Epithelial cell of esophagus (primary cell): ENCODE results near the gene NHEJ1.

Experiments
- DNase-seq: peaks from one replicate; pipeline ENCODE4 v3.0.0; 2010; ENCODE audit warnings: low read depth
- H3K4me3 ChIP-seq: 2 replicates; pipeline ENCODE4 v1.5.1; 2011; ENCODE audit warnings: mild to moderate bottlenecking, low read length, control low read depth
- TF ChIP-seq, protein P1 (sequence below): IDR thresholded peaks from 2 replicates; pipeline ENCODE4 v1.5.1; 2011; ENCODE audit warnings: low read depth, mild to moderate bottlenecking, low read length, control low read depth, inconsistent platforms; ENCODE audit not compliant: insufficient read depth; ENCODE audit errors: missing control alignments

NHEJ1 gene

DNA sequence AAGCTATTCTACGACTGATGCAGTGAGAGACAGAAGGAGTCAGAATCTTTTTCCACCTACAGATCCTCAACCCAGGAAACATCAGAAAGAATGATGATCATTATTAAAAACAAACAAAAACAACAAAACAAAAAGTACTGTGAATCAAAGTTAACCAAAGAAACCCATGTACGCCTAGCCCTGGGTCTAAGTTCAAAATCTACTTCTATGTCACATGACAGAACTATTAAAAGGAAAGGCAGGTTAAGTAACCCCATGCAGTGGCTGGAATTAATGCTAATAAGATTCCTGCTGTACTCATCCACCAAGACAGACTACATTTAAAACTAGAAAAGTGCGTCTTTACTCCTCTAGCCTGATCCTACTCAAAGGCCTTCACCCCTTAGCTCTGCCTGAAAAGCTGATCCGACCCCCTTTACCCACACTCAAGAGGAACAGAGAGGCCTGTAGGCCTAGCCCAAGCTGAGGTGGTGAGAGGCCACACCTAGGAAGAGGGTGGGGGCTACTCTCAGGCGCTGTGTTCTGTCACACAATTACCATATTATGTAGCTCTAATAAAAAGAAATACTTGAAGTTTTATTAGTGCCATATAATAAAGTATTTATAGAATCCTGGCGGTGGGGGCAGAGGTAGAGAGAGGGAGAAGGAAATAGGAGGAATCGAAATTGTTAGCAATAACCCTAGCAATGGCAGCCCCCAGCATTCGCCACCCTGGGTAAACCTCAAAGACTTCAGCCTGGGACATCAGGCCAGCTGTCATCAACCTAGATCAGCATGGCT lies 37.1 kb downstream of the NHEJ1 start:
- TF ChIP-seq, protein P1, sequence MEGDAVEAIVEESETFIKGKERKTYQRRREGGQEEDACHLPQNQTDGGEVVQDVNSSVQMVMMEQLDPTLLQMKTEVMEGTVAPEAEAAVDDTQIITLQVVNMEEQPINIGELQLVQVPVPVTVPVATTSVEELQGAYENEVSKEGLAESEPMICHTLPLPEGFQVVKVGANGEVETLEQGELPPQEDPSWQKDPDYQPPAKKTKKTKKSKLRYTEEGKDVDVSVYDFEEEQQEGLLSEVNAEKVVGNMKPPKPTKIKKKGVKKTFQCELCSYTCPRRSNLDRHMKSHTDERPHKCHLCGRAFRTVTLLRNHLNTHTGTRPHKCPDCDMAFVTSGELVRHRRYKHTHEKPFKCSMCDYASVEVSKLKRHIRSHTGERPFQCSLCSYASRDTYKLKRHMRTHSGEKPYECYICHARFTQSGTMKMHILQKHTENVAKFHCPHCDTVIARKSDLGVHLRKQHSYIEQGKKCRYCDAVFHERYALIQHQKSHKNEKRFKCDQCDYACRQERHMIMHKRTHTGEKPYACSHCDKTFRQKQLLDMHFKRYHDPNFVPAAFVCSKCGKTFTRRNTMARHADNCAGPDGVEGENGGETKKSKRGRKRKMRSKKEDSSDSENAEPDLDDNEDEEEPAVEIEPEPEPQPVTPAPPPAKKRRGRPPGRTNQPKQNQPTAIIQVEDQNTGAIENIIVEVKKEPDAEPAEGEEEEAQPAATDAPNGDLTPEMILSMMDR: no peak
- DNase-seq: no peak
- H3K4me3 ChIP-seq: no peak overlapping the region

DNA sequence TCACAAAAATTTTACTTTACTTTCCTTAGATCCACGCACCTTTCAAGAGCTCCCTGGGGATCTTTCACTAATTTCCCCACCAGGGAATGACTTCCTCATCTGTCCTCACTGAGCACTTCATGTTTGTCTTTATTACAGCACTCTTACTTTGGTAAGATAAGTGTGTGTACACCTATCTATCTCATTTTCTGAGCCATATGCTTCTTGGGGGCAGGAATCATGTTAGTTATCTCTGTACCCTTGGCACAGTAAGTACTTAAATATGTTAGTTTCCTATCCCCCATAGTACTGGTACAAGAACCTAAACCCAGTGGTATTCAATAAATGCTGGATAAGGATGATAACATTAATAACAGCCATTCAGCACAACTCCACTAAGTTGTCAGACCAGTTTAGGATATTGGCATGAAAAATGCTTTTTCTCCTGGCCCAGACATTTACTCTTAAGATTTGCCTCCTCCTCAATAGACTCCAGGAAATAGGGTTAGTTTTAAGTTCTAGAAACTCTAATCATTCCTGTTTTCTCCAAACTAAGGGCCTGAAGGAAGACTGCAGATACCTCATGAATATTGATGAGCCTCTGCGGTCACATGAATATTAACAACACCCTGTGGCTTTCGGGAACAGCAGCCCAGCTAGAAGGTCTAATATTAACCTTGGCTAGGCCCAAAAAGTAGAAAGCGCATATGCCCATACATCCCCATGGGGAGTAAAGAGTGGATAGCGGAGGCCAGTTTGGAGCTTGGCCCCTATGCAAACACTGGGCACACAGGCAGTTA lies 38.2 kb downstream of the NHEJ1 start:
- TF ChIP-seq, protein P1: no peak
- H3K4me3 ChIP-seq: no peak overlapping the region

DNA sequence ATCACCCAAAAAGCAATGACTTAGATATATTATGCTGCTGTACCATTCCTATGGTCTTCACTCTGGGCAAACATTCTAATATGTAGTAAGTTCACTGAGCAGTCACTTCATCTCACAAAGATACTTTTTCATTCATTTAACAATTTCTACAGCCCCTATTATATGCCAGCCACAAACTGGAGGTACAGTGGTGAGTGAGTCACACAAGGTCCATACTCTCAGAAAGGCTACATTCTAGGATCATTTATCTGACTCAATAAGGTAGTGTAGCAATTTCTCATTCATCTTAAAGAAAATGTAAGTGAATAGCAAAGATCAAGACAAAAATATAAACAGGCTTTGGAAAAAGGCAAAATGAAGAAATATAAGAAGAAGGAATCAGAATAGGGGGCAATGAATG lies 40.5 kb downstream of the NHEJ1 start:
- TF ChIP-seq, protein P1: no peak
- peak; percentile 21 for DNase-seq

More for the DNA sequence above, 38.2 kb downstream of the NHEJ1 start:
- DNase-seq: peak; percentile 25

DNA sequence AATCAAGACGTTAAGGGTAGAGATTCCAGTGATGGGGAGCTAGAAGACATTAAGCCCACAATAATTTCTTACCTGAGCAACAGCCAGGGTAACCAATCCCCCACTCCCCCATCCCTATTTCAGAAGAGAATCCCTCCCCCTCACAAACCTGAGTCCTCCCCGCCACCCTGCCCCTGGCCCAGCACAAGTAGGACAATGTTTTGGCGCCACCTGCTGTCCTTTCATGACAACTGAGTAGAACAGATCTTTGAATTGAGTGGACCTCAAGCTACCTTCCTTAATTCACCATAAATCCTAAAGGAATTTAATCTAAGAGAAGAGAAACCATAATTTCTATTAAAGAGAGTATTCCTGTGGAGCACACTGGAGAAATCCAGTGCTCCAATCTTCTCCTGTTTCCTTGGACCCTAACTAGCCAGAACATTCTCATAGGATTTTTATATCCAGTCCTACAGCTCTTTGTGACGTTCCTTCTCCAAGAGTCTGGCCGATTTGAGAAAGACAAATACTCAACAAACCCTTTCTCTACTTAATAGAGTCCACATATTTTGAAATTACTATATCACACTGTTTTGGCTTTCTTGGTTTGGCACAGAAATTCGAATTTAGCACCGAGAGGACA lies 41.1 kb downstream of the NHEJ1 start:
- H3K4me3 ChIP-seq: no peak overlapping the region
- TF ChIP-seq, protein P1: peak; percentile 78
- DNase-seq: peak; percentile 67

More for the DNA sequence above, 40.5 kb downstream of the NHEJ1 start:
- H3K4me3 ChIP-seq: no peak overlapping the region

DNA sequence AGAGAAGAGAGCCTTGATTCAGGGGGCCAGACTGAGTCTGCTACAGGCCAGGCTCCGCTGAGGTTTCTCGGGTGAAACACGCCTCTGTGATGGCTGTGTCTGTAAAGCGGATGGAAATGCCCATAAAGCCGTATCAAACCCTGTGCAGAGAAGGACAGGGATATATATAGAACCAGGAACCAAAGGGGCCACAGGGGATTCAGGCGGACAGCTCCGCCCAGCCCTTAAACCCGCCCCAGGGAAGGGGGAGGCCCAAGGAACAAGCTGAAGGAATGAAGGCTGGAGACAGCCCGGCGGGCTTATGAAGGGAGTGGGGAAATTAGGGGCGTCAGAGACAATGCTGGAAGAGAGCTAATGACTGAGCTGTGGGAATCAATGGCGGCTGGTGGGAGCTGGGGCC lies 42.1 kb downstream of the NHEJ1 start:
- no peak for DNase-seq
- TF ChIP-seq, protein P1: no peak
- H3K4me3 ChIP-seq: no peak overlapping the region

DNA sequence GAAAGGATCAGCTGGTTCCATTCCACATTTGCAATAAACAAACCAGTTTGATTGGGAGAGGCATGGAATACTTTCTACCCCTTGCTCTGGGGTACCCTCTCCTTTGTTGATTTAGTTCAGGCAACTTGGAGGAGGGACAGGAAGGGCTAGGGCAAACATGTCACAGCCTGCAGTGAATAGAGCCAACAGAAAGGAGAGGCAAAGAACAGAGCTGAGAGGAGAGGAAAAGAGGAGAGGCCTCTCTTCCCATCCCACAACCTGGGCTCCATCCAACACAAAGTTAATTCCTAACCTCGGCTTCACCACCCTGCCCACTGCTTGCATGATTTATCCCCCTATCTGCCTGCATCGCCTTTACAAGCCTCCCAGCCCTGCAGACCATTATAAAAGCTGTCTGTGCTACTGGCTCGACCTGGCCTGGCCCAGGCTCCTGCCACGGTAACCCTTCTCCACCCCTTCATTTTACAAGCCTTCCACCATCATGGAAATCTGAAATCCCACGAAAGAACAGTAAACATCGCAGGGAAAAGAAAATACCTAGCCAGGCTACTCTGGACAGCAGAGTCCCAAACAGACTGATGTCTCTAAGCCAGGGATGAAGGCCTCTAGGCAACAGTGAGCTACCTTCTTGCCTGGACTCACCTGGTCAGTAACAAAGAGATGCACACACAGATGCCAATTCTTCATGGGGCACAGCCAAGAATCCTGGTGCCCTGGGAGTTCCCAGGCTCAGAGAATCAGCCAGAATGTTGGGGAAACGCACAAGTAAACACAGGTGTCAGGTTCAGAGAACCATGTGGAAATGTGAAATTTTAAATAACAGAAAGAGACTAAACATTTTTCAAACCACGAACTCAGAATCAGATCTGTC lies 43.6 kb downstream of the NHEJ1 start:
- H3K4me3 ChIP-seq: no peak overlapping the region
- DNase-seq: peak; percentile 39
- TF ChIP-seq, protein P1: no peak
